H9 (cell line): ENCODE measurements around the gene ST6GALNAC5. TPM values are rescaled to one million over a fixed set of nuclear protein-coding genes. Genes with fewer than 3 reads are reported as not detected.

Experiments used
- DNase-seq: peaks from one replicate; pipeline ENCODE4 v3.0.0-alpha.2; 2017
- H2AFZ ChIP-seq: one replicate; pipeline ENCODE4 v1.6.1; 2013; ENCODE audit warnings: mild to moderate bottlenecking, low read length, control low read depth, moderate library complexity
- H2AK5ac ChIP-seq: 2 replicates; pipeline ENCODE4 v1.6.1; 2013; ENCODE audit warnings: low read length, control low read depth, mixed read lengths; ENCODE audit not compliant: insufficient read length
- H2BK120ac ChIP-seq: one replicate; pipeline ENCODE4 v1.6.1; 2013; ENCODE audit warnings: low read depth, mild to moderate bottlenecking, low read length, control low read depth, inconsistent platforms; ENCODE audit not compliant: poor library complexity, severe bottlenecking
- H2BK12ac ChIP-seq: 2 replicates; pipeline ENCODE4 v1.6.1; 2013; ENCODE audit warnings: low read length, control low read depth, mixed read lengths, low read depth; ENCODE audit not compliant: insufficient read length
- H2BK15ac ChIP-seq: 2 replicates; pipeline ENCODE4 v1.6.1; 2013; ENCODE audit warnings: low read depth, low read length, control low read depth
- H2BK20ac ChIP-seq: one replicate; pipeline ENCODE4 v1.6.1; 2013; ENCODE audit warnings: low read depth, mild to moderate bottlenecking, low read length, control low read depth, inconsistent platforms; ENCODE audit not compliant: poor library complexity, severe bottlenecking
- H2BK5ac ChIP-seq: 2 replicates; pipeline ENCODE4 v1.6.1; 2013; ENCODE audit warnings: low read length, control low read depth, mixed read lengths; ENCODE audit not compliant: insufficient read length
- H3K14ac ChIP-seq: 2 replicates; pipeline ENCODE4 v1.6.1; 2013; ENCODE audit warnings: low read length, control low read depth; ENCODE audit not compliant: insufficient read depth
- H3K18ac ChIP-seq: 2 replicates; pipeline ENCODE4 v1.6.1; 2013; ENCODE audit warnings: low read depth, mild to moderate bottlenecking, mixed read lengths, low read length, control low read depth; ENCODE audit not compliant: insufficient read length
- H3K23ac ChIP-seq: 2 replicates; pipeline ENCODE4 v1.6.1; 2013; ENCODE audit warnings: low read length, control low read depth, mixed read lengths, low read depth; ENCODE audit not compliant: insufficient read length
- H3K23me2 ChIP-seq: 2 replicates; pipeline ENCODE4 v1.6.1; 2013; ENCODE audit warnings: low read depth, mild to moderate bottlenecking, mixed read lengths, low read length, control low read depth; ENCODE audit not compliant: insufficient read length, poor library complexity, severe bottlenecking
- H3K27ac ChIP-seq: 2 replicates; pipeline ENCODE4 v1.5.1; 2013; ENCODE audit warnings: low read length, control low read depth, mixed read lengths, low read depth; ENCODE audit not compliant: insufficient read length
- H3K27me3 ChIP-seq: 2 replicates; pipeline ENCODE4 v1.6.1; 2013; ENCODE audit warnings: low read length, control low read depth, inconsistent platforms; ENCODE audit not compliant: insufficient read depth
- H3K4ac ChIP-seq: 2 replicates; pipeline ENCODE4 v1.6.1; 2013; ENCODE audit warnings: low read depth, mild to moderate bottlenecking, control low read depth, inconsistent platforms, low read length, moderate library complexity
- H3K4me1 ChIP-seq: 2 replicates; pipeline ENCODE4 v1.6.1; 2013; ENCODE audit warnings: low read length, control low read depth, inconsistent platforms; ENCODE audit not compliant: insufficient read depth
- H3K4me2 ChIP-seq: 2 replicates; pipeline ENCODE4 v1.6.1; 2013; ENCODE audit warnings: low read length, control low read depth, mixed read lengths; ENCODE audit not compliant: insufficient read length, insufficient read depth
- H3K56ac ChIP-seq: 2 replicates; pipeline ENCODE4 v1.6.1; 2013; ENCODE audit warnings: low read depth, mild to moderate bottlenecking, mixed read lengths, low read length, control low read depth; ENCODE audit not compliant: insufficient read length
- H3K79me1 ChIP-seq: 2 replicates; pipeline ENCODE4 v1.6.1; 2013; ENCODE audit warnings: low read depth, mild to moderate bottlenecking, moderate library complexity, low read length, control low read depth, inconsistent platforms; ENCODE audit not compliant: insufficient read depth, poor library complexity, severe bottlenecking
- H3K79me2 ChIP-seq: 2 replicates; pipeline ENCODE4 v1.6.1; 2013; ENCODE audit warnings: low read length, control low read depth, inconsistent platforms; ENCODE audit not compliant: insufficient read depth
- H3K9ac ChIP-seq: 2 replicates; pipeline ENCODE4 v1.6.1; 2013; ENCODE audit warnings: low read length, control low read depth, mixed read lengths; ENCODE audit not compliant: insufficient read length; ENCODE audit errors: extremely low read depth
- H3K9me3 ChIP-seq: one replicate; pipeline ENCODE4 v1.6.1; 2013; ENCODE audit warnings: low read depth, low read length, inconsistent platforms; ENCODE audit not compliant: control insufficient read depth
- H3T11ph ChIP-seq: one replicate; pipeline ENCODE4 v1.6.1; 2013; ENCODE audit warnings: mild to moderate bottlenecking, low read length, control low read depth, inconsistent platforms
- H4K20me1 ChIP-seq: one replicate; pipeline ENCODE4 v1.6.1; 2013; ENCODE audit not compliant: control insufficient read depth, insufficient read length, insufficient read depth
- H4K5ac ChIP-seq: 2 replicates; pipeline ENCODE4 v1.6.1; 2013; ENCODE audit warnings: low read depth, mild to moderate bottlenecking, mixed read lengths, low read length, control low read depth; ENCODE audit not compliant: insufficient read length
- H4K8ac ChIP-seq: replicated peaks from 2 replicates; pipeline ENCODE4 v1.6.1; 2013; ENCODE audit warnings: low read length, control low read depth, mixed read lengths, low read depth; ENCODE audit not compliant: insufficient read length
- H4K91ac ChIP-seq: 2 replicates; pipeline ENCODE4 v1.6.1; 2013; ENCODE audit warnings: low read depth, mild to moderate bottlenecking, moderate library complexity, mixed read lengths, low read length, control low read depth; ENCODE audit not compliant: insufficient read length
- H3K27ac Mint-ChIP-seq, 3 experiments: 2 replicates in 2 of 3; 3 replicates in 1 of 3; pipeline ENCODE4 v1.8.0; 2020 to 2021; ENCODE audit warnings: mixed read lengths in 3 of 3, mild to moderate bottlenecking in 1 of 3, moderate library complexity in 1 of 3
- H3K27me3 Mint-ChIP-seq: 2 replicates; pipeline ENCODE4 v1.8.0; 2021; ENCODE audit warnings: low read depth, mild to moderate bottlenecking, moderate library complexity, mixed read lengths
- H3K36me3 Mint-ChIP-seq, 3 experiments: 2 replicates in 2 of 3; 3 replicates in 1 of 3; pipeline ENCODE4 v1.8.0; 2020 to 2021; ENCODE audit warnings: low read depth in 3 of 3, mixed read lengths in 3 of 3; ENCODE audit not compliant: insufficient read depth in 1 of 3
- H3K4me1 Mint-ChIP-seq, 2 experiments: 2 replicates each; pipeline ENCODE4 v1.8.0; 2020; ENCODE audit warnings: mixed read lengths in 2 of 2
- H3K4me3 Mint-ChIP-seq, 2 experiments: 2 replicates in 1 of 2; 3 replicates in 1 of 2; pipeline ENCODE4 v1.8.0; 2020 to 2021; ENCODE audit warnings: mild to moderate bottlenecking in 2 of 2, mixed read lengths in 2 of 2, moderate library complexity in 1 of 2
- H3K9me3 Mint-ChIP-seq, 2 experiments: 2 replicates in 1 of 2; 3 replicates in 1 of 2; pipeline ENCODE4 v1.8.0; 2020; ENCODE audit warnings: mild to moderate bottlenecking in 2 of 2, mixed read lengths in 2 of 2, moderate library complexity in 1 of 2
- CTCF ChIP-seq: fragments of 200-600 bp; sonication (generic); conservative IDR thresholded peaks from 3 replicates; pipeline ENCODE4 v1.8.0; 2021; ENCODE audit warnings: antibody characterized with exemption, mild to moderate bottlenecking
- WGBS: extraction: QIAGEN DNeasy Blood & Tissue Kit; methylation state at CpG from one replicate; pipeline ENCODE4 v1.1.7; 2013; ENCODE audit warnings: missing lambda C conversion rate, low lambda C conversion rate, mixed read lengths; ENCODE audit not compliant: insufficient read length; ENCODE audit errors: extremely low coverage; 5-methylcytosine and 5-hydroxymethylcytosine counted together
- total RNA-seq: library from RNA; stranded (reverse); gene quantifications from 2 replicates; pipeline ENCODE4 v1.2.1, GENCODE V29; 2021

Gene ST6GALNAC5
- total RNA-seq, 1 experiment from 2014 or later = 3.3 TPM

GRCh38 chr1:76901158-76901767, 34.0 kb downstream of the ST6GALNAC5 start:
- peaks cover 0 to 20% (median 19%) of the 10 kb centered on the region in 3 experiments for H3K36me3 Mint-ChIP-seq
- H3T11ph ChIP-seq = no peak overlapping the region
- no peaks in the 10 kb centered on the region for H3K79me2 ChIP-seq
- H3K23ac ChIP-seq = no peak overlapping the region
- no peak overlapping the region for H3K27ac ChIP-seq
- H4K5ac ChIP-seq = no peak overlapping the region
- H3K9me3 ChIP-seq = no peaks in the 10 kb centered on the region
- H3K9ac ChIP-seq = no peak overlapping the region
- H3K4me2 ChIP-seq = no peak overlapping the region
- no peaks in the 10 kb centered on the region for H3K79me1 ChIP-seq
- H4K8ac ChIP-seq = no peak overlapping the region
- no peak overlapping the region for H3K18ac ChIP-seq
- H2AFZ ChIP-seq = no peak overlapping the region
- no peaks in the 10 kb centered on the region for H3K23me2 ChIP-seq
- H3K9me3 Mint-ChIP-seq = peaks cover 20 to 21% of the 10 kb centered on the region in 2 experiments
- no peak overlapping the region for H2BK120ac ChIP-seq
- DNase-seq = peak; percentile 62
- H2BK12ac ChIP-seq = no peak overlapping the region
- H3K27me3 Mint-ChIP-seq = no peaks in the 10 kb centered on the region
- H4K91ac ChIP-seq = no peak overlapping the region
- no peak overlapping the region for H3K14ac ChIP-seq
- no peak overlapping the region for H3K56ac ChIP-seq
- H2BK20ac ChIP-seq = no peak overlapping the region
- H3K27me3 ChIP-seq = no peaks in the 10 kb centered on the region
- whole genome bisulfite sequencing = no CpG with 5 or more reads among the region's 2 CpGs
- no peak overlapping the region for H3K4me3 Mint-ChIP-seq
- peak; percentile 91 for TF ChIP-seq CTCF
- no peak overlapping the region for H2BK15ac ChIP-seq
- no peaks in the 10 kb centered on the region for H3K4me1 ChIP-seq
- no peak overlapping the region for H2BK5ac ChIP-seq
- H3K4ac ChIP-seq = no peak overlapping the region
- no peak overlapping the region; a peak in 1 of 7 replicates for H3K27ac Mint-ChIP-seq
- peaks cover 0 to 5% of the 10 kb centered on the region in 2 experiments; a peak in 1 of 4 replicates for H3K4me1 Mint-ChIP-seq
- H2AK5ac ChIP-seq = no peak overlapping the region
- H4K20me1 ChIP-seq = no peaks in the 10 kb centered on the region
